ENCODE data around the gene FLRT2.

- TF ChIP-seq CTCF (IDR thresholded peaks at IDR 0.05): no peak
- TF ChIP-seq ESRRA (IDR thresholded peaks at IDR 0.05; ENCODE audit: borderline replicate concordance, low read length): no peak
- no peak for TF ChIP-seq CEBPB (IDR thresholded peaks at IDR 0.05)
- no peak for TF ChIP-seq RCOR1 (IDR thresholded peaks at IDR 0.05; ENCODE audit: low read depth, low read length)
- TF ChIP-seq POLR2A (IDR thresholded peaks at IDR 0.05; ENCODE audit: low read length): no peak
- no peak for TF ChIP-seq CHD2 (IDR thresholded peaks at IDR 0.05; ENCODE audit: low read length, partially characterized antibody)
- TF ChIP-seq RAD21 (conservative IDR thresholded peaks at IDR 0.05 in 1 of 2, IDR thresholded peaks at IDR 0.05 in 1 of 2): no peak
- no peak for TF ChIP-seq NR3C1 (IDR thresholded peaks at IDR 0.05)
- TF ChIP-seq SREBF2 (IDR thresholded peaks at IDR 0.05): no peak
- no peak for TF ChIP-seq RFX5 (IDR thresholded peaks at IDR 0.05)
- TF ChIP-seq KDM1A (IDR thresholded peaks at IDR 0.05; ENCODE audit: low read depth): no peak
Measured at GRCh38 chr14:85538636-85539035, 8.7 kb downstream of the FLRT2 start.
